ENCODE measurements around the gene PAPOLG. TPM values are rescaled to one million over a fixed set of nuclear protein-coding genes. Genes with fewer than 3 reads are reported as not detected.

PAPOLG gene
- polyA plus RNA-seq, 3 donors: 4.7 to 8.9 (median 8.0) TPM

DNA sequence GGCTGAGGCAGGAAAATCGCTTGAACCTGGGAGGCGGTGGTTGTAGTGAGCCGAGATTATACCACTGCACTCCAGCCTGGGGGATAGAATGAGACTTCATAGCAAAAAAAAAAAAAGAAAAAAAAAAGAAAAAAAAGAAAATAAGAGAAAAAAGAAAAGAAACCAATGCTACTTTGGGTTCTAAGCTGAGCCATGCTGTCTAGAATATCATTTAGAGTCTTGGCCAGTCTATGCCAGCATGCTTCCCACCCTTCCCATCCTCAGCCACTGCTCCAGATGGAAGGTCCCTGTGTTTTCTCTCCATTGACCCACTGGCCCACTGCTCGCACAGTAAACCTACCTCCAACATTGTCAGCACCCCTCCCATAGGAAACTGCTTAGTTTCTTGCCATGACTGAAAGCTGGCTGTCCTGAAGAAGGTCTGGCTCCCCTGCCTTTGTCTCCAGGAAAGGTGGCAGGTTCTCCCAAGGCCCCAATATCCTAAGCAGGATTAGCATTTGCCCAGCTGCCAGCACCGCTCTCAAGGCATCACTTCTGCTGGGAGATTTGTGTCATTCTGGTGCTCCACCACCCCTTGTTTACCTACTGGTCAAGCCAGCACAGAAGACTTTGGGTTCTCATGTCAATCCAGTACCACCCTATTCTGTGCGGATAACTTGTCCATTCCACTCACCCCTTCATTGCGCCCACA, 47.3 kb upstream of the PAPOLG start:
- H2AFZ ChIP-seq (ENCODE audit: insufficient read depth, low read depth, low read length, poor library complexity, severe bottlenecking): peak overlapping the region; percentile 50
- H3K4me2 ChIP-seq (replicated peaks; ENCODE audit: extremely low read depth, low read length, poor library complexity, severe bottlenecking): no peak overlapping the region
- H3K4me1 ChIP-seq (ENCODE audit: control insufficient read depth in 1 of 2, insufficient read depth in 2 of 2, low read length in 2 of 2): peaks cover 8 to 9% of the 10 kb centered on the region in 2 donors
- H3K27ac ChIP-seq (ENCODE audit: low read depth in 1 of 2, low read length in 2 of 2): no peak overlapping the region
- H3K9me3 ChIP-seq (replicated peaks in 1 of 2; ENCODE audit: control insufficient read depth in 1 of 2, insufficient read depth in 1 of 2, low read length in 2 of 2): no peaks in the 10 kb centered on the region
- H3K4me1 Mint-ChIP-seq: peaks cover 11% of the 10 kb centered on the region
- peak overlapping the region in 3 of 7 donors; percentile 12 to 53 (median 38) for H3K27ac Mint-ChIP-seq
- no peaks in the 10 kb centered on the region for H3K27me3 ChIP-seq (ENCODE audit: control insufficient read depth in 2 of 2, insufficient read depth in 2 of 2, low read length in 2 of 2)
- TF ChIP-seq, protein P1, sequence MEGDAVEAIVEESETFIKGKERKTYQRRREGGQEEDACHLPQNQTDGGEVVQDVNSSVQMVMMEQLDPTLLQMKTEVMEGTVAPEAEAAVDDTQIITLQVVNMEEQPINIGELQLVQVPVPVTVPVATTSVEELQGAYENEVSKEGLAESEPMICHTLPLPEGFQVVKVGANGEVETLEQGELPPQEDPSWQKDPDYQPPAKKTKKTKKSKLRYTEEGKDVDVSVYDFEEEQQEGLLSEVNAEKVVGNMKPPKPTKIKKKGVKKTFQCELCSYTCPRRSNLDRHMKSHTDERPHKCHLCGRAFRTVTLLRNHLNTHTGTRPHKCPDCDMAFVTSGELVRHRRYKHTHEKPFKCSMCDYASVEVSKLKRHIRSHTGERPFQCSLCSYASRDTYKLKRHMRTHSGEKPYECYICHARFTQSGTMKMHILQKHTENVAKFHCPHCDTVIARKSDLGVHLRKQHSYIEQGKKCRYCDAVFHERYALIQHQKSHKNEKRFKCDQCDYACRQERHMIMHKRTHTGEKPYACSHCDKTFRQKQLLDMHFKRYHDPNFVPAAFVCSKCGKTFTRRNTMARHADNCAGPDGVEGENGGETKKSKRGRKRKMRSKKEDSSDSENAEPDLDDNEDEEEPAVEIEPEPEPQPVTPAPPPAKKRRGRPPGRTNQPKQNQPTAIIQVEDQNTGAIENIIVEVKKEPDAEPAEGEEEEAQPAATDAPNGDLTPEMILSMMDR (IDR thresholded peaks at IDR 0.05): no peak
- H3K27me3 Mint-ChIP-seq (ENCODE audit: low read depth in 3 of 3): peaks cover 0 to 2% (median 0%) of the 10 kb centered on the region in 3 donors
- H3K9me3 Mint-ChIP-seq: peaks cover 0 to 1% (median 0%) of the 10 kb centered on the region in 7 donors
- H3K79me2 ChIP-seq (ENCODE audit: insufficient read depth, low read length): no peaks in the 10 kb centered on the region
- H4K20me1 ChIP-seq (ENCODE audit: insufficient read depth, low read length): no peaks in the 10 kb centered on the region
- no peaks in the 10 kb centered on the region for H3K36me3 ChIP-seq (replicated peaks in 1 of 2; ENCODE audit: control insufficient read depth in 1 of 2, insufficient read depth in 2 of 2, low read length in 2 of 2)
- no peak overlapping the region for H3K4me3 Mint-ChIP-seq
- 100% methylated on average over 4 of the region's 7 CpGs for WGBS (ENCODE audit: insufficient coverage)
- H3K36me3 Mint-ChIP-seq: no peaks in the 10 kb centered on the region
- DNase-seq: no peak
- intact Hi-C loops (cut with micrococcal nuclease): no loop called here
- no peak overlapping the region for H3K4me3 ChIP-seq (replicated peaks in 1 of 3; ENCODE audit: low read depth in 2 of 3, low read length in 3 of 3)
- H3K9ac ChIP-seq (ENCODE audit: insufficient read depth, low read length, poor library complexity, severe bottlenecking): no peak overlapping the region

DNA sequence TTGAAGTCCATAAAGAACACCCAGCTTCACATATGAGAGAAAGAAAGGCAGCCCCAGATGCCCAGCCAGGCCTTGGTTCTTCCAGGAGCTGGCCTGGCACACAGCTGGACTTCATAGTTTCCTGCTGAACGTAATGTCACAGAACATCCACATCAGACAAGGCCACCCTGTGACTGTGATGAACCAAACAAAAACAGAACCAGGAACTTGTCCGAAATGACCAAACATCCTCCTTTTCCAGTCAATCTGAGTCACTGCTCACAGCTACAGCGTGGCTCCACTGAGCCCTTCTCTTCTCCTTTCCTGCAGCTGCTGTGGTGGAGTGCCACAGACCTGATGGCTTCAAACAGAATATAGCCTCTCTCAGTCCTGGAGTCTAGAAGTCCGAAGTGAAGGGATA, 45.4 kb upstream of the PAPOLG start:
- peaks cover 0 to 2% (median 0%) of the 10 kb centered on the region in 3 donors for H3K27me3 Mint-ChIP-seq (ENCODE audit: low read depth in 3 of 3)
- Histone ChIP-seq H3K9me3 (replicated peaks in 1 of 2; ENCODE audit: control insufficient read depth in 1 of 2, insufficient read depth in 1 of 2, low read length in 2 of 2) (no peaks in the 10 kb centered on the region), H3K4me2 (replicated peaks; ENCODE audit: extremely low read depth, low read length, poor library complexity, severe bottlenecking) (no peak overlapping the region), H4K20me1 (ENCODE audit: insufficient read depth, low read length) (no peaks in the 10 kb centered on the region), H3K27me3 (ENCODE audit: control insufficient read depth in 2 of 2, insufficient read depth in 2 of 2, low read length in 2 of 2) (no peaks in the 10 kb centered on the region), H3K4me3 (replicated peaks in 1 of 3; ENCODE audit: low read depth in 2 of 3, low read length in 3 of 3) (no peak overlapping the region), H3K79me2 (ENCODE audit: insufficient read depth, low read length) (no peaks in the 10 kb centered on the region), H2AFZ (ENCODE audit: insufficient read depth, low read depth, low read length, poor library complexity, severe bottlenecking) (peak overlapping the region; percentile 27), H3K4me1 (ENCODE audit: control insufficient read depth in 1 of 2, insufficient read depth in 2 of 2, low read length in 2 of 2) (peaks cover 8 to 9% of the 10 kb centered on the region in 2 donors), H3K36me3 (replicated peaks in 1 of 2; ENCODE audit: control insufficient read depth in 1 of 2, insufficient read depth in 2 of 2, low read length in 2 of 2) (no peaks in the 10 kb centered on the region), H3K9ac (ENCODE audit: insufficient read depth, low read length, poor library complexity, severe bottlenecking) (no peak overlapping the region), H3K27ac (ENCODE audit: low read depth in 1 of 2, low read length in 2 of 2) (peak overlapping the region; percentile 27 to 42)
- H3K4me1 Mint-ChIP-seq: peaks cover 11% of the 10 kb centered on the region
- peak; percentile 83 to 88 (median 86) for DNase-seq
- intact Hi-C loops (cut with micrococcal nuclease): no loop called here
- TF ChIP-seq, protein P1 (IDR thresholded peaks at IDR 0.05): no peak
- no peaks in the 10 kb centered on the region for H3K36me3 Mint-ChIP-seq
- WGBS (ENCODE audit: insufficient coverage): 10% methylated on average over 4 of the region's 4 CpGs
- peaks cover 1 to 7% (median 3%) of the 10 kb centered on the region in 7 donors for H3K9me3 Mint-ChIP-seq
- peak overlapping the region; percentile 78 to 92 (median 84) for H3K27ac Mint-ChIP-seq
- no peak overlapping the region for H3K4me3 Mint-ChIP-seq

Measured in CD14-positive monocyte (primary cell).